Measurements from ENCODE around the gene UBXN11.

- TF ChIP-seq CTCF (IDR thresholded peaks at IDR 0.05) (no peak), POLR2A (IDR thresholded peaks at IDR 0.05) (no peak), EP300 (IDR thresholded peaks at IDR 0.05) (no peak)
These were observed 46.9 kb upstream of the UBXN11 start for GRCh38 chr1:26353210-26353859.
